ENCODE results near the gene FBXL20. TPM values are rescaled to one million over a fixed set of nuclear protein-coding genes. Genes with fewer than 3 reads are reported as not detected.

Gene FBXL20
- total and polyA plus RNA-seq, 2 of the 8 experiments (the other 6 are each of a cell fraction or from before 2014, with no cell fraction given): 5.5 to 11.0 TPM

- POLR2A ChIA-PET (ENCODE audit: partially characterized antibody): interaction anchor here (1.0 to 3.9 kb wide), 7 partner anchors 9 to 36 kb away, joined by 3 to 13 read pairs (median 3); partner anchors contain the start of genes RPL19 and STAC2
- H3K4me3 ChIP-seq (ENCODE audit: extremely low read depth in 1 of 4, insufficient read depth in 2 of 4, low read depth in 3 of 4, low read length in 4 of 4): no peak overlapping the region
- FAIRE-seq: no peak
- H2BK20ac ChIP-seq (ENCODE audit: low read length): no peak overlapping the region
- no peak overlapping the region for H4K5ac ChIP-seq (ENCODE audit: insufficient read length, low read depth, low read length)
- peak overlapping the region; percentile 37 for H3K4ac ChIP-seq (replicated peaks; ENCODE audit: insufficient read length, low read depth, low read length)
- H3K18ac ChIP-seq (ENCODE audit: extremely low read depth, low read length): no peak overlapping the region; the same call in 1 of the 2 replicates
- 75% methylated on average over 16 of the region's 16 CpGs; no CpG with 5 or more reads in 1 of the 2 experiments for WGBS, 2 experiments (ENCODE audit: extremely low coverage in 1 of 2, insufficient coverage in 1 of 2, insufficient read length in 1 of 2, insufficient replicate concordance in 2 of 2, low coverage in 1 of 2, low lambda C conversion rate in 2 of 2, missing lambda C conversion rate in 1 of 2)
- no peak overlapping the region for H3K56ac ChIP-seq (replicated peaks; ENCODE audit: insufficient read length, low read depth, low read length)
- H4K8ac ChIP-seq (ENCODE audit: extremely low read depth, insufficient read depth, low read length): no peak overlapping the region
- H3K23ac ChIP-seq (ENCODE audit: insufficient read length): no peak overlapping the region
- peak overlapping the region; percentile 68; the same call in 1 of the 2 replicates for H2BK12ac ChIP-seq (ENCODE audit: low read depth, low read length)
- H3K9me3 ChIP-seq (ENCODE audit: insufficient read depth in 2 of 2, low read depth in 1 of 2, low read length in 1 of 2): no peaks in the 10 kb centered on the region
- H3K23me2 ChIP-seq (ENCODE audit: low read depth, low read length): peaks cover 6% of the 10 kb centered on the region; the same call in 1 of the 2 replicates
- H3K79me2 ChIP-seq (ENCODE audit: control insufficient read depth in 1 of 2, insufficient read depth in 2 of 2, low read length in 2 of 2): no peaks in the 10 kb centered on the region
- no peak overlapping the region for H2AFZ ChIP-seq (ENCODE audit: low read length)
- no peak overlapping the region for H3K14ac ChIP-seq (ENCODE audit: insufficient read length)
- H3K79me1 ChIP-seq (ENCODE audit: low read depth, low read length): no peaks in the 10 kb centered on the region
- H2BK15ac ChIP-seq (ENCODE audit: low read length): peak overlapping the region; percentile 72; the same call in 1 of the 2 replicates
- no peak overlapping the region for H4K91ac ChIP-seq (replicated peaks; ENCODE audit: insufficient read length, low read length)
- H2BK120ac ChIP-seq (replicated peaks; ENCODE audit: low read depth, low read length): no peak overlapping the region
- no peak overlapping the region for H3K4me2 ChIP-seq (ENCODE audit: insufficient read depth in 1 of 2, low read depth in 2 of 2, low read length in 2 of 2)
- H2AK5ac ChIP-seq (ENCODE audit: low read depth, low read length): no peak overlapping the region
- no peaks in the 10 kb centered on the region for H4K20me1 ChIP-seq (replicated peaks in 1 of 2; ENCODE audit: control insufficient read depth in 1 of 2, insufficient read depth in 2 of 2, low read length in 2 of 2)
- no peaks in the 10 kb centered on the region for H3K36me3 ChIP-seq (ENCODE audit: control insufficient read depth in 2 of 4, insufficient read depth in 4 of 4, low read length in 3 of 4)
- DNase-seq (ENCODE audit: low read depth in 1 of 2, low spot score in 2 of 2): no peak
- H3K27me3 ChIP-seq (replicated peaks in 1 of 4; ENCODE audit: control insufficient read depth in 3 of 4, extremely low read depth in 1 of 4, insufficient read depth in 3 of 4, low read length in 3 of 4): peaks cover 0 to 5% (median 5%) of the 10 kb centered on the region in 4 experiments; a peak in 4 of 7 replicates
- 0 out of 2 replicates have a peak, but pooled peaks have one; percentile 7 for TF ChIP-seq KDM1A (IDR thresholded peaks at IDR 0.05; ENCODE audit: borderline replicate concordance, low read length)
- no peak for TF ChIP-seq RBBP5 (IDR thresholded peaks at IDR 0.05; ENCODE audit: borderline replicate concordance, low read depth, low read length)
- TF ChIP-seq CEBPB (IDR thresholded peaks at IDR 0.05; ENCODE audit: low read depth, low read length): no peak
- no peak overlapping the region for H3K27ac ChIP-seq (ENCODE audit: low read depth, low read length)
- H2BK5ac ChIP-seq (ENCODE audit: low read depth, low read length): no peak overlapping the region
- CTCF ChIA-PET (ENCODE audit: partially characterized antibody): interaction anchor here (0.7 to 24.1 kb wide), 4 partner anchors 10 to 27 kb away, joined by 3 to 982 read pairs (median 9); partner anchors contain the start of gene STAC2
- no peak overlapping the region for H3K9ac ChIP-seq (replicated peaks in 1 of 4; ENCODE audit: extremely low read depth in 1 of 4, low read depth in 3 of 4, low read length in 3 of 4)
- H3K4me1 ChIP-seq (replicated peaks in 1 of 4; ENCODE audit: control insufficient read depth in 3 of 4, insufficient read depth in 4 of 4, low read length in 3 of 4): peaks cover 5 to 33% (median 25%) of the 10 kb centered on the region in 4 experiments
Measured at GRCh38 chr17:39212841-39213480, 188.5 kb downstream of the FBXL20 start.

Measured in H1 (cell line).